NOMO-1 (cell line): Measurements from ENCODE around the gene USP40.

Experiments
- DNase-seq, 2 experiments: peaks; one replicate each; lab custom pipeline; 2025; ENCODE audit not compliant: unreplicated experiment in 2 of 2; lab: John Stamatoyannopoulos, UW

USP40 gene

GRCh38 chr2:233563663-233564430, 2.7 kb downstream of the USP40 start:
- peak; percentile 70 to 78 for DNase-seq

DNA sequence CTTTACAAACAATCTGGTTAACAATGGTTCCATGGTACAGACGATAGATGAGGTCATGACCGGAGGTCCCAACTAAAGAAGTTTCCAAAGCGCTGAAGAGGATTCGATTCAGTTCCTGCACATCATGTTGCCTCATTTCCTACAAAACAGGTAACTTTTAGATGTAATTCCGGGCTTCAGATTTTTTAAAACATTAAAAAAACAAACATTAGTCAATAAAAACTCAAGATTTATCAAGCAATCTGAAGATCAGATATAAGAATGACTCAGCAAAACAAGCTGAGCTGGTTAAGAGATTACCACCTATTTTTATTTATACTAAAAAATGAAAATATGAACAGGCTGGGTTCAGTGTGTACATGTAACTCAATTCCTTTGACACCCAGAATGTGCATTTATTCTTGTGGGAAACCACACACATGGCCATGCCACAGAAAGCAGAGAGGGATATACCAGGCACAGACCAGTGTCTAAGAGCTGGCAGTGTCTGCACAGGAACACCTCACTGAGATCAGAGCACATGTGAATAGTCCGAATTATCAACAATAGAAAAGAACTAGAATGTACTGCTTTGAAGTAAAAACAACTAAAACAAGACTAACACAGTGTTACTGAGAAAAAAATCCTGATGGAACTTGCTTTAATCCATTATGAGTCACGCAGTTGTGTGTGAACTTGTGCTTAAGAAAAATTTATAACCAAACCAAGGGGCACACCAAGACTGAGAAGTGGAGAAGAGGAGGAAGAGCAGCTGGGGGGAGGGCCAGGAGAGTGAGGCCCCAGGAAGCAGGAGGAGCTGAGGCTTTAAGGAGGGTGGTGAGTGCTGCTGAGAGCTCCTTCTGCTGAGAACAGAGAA, 9.5 kb downstream of the USP40 start:
- DNase-seq: peak; percentile 58 to 82

DNA sequence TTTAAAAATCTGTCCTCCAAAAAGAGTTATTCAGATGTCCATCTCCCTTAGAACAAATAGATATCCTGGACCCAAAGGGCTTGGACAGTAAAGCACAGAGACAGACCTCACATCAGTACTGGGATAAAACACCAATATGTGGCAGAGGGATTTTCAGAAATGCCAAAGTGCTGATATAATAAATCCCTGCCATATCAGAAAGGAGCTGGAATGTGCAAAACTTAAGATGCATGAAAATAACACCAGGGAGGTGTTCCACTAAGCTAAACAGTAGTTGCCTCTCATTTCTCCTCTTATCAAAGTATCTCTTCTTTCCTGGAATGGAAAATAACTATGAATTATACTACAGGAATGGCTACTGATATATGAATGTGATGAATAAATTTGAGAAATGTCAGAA, 13.2 kb downstream of the USP40 start:
- DNase-seq: no peak

GRCh38 chr2:233551491-233551890, 15.1 kb downstream of the USP40 start:
- no peak for DNase-seq

DNA sequence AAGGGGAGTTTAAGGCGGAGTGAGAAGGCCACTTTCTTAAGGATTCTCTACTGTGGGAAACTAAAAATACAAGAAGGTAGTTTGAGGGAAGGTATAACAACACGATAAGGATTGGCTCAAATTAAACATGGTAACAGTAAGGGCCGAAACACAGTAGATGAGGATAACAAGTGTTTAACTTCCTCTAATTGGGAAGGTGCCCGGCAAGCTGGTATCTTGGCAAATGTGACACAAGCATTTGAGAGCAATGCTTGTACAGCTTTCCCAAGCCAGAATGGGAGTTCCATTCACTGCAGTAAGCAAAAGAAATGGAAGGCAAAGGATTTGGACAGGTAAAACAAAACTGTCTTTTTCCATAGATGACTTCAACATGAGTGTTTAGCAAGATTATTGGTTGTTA, 19.8 kb downstream of the USP40 start:
- DNase-seq: no peak

GRCh38 chr2:233546101-233546500, 20.5 kb downstream of the USP40 start:
- no peak for DNase-seq

- no peak for DNase-seq
Measured at GRCh38 chr2:233544200-233544610, 22.4 kb downstream of the USP40 start.

DNA sequence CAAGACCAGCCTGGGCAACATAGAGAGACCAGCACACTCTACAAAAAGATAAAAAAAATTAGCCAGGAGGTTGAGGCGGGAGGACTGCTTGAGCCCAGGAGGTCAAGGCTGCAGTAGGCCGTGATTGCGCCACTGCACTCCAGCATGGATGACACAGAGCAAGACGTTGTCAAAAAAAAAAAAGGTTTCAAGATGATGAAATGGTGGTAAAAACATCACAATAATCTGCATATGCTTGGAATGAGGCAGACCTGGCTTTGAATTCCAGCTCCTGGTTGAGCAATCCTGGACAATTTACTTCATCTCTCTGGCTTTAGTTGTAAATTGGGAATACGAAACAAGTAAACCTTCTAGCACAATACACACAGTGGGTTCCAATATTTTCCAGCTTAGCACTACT, 24.1 kb downstream of the USP40 start:
- no peak for DNase-seq

DNA sequence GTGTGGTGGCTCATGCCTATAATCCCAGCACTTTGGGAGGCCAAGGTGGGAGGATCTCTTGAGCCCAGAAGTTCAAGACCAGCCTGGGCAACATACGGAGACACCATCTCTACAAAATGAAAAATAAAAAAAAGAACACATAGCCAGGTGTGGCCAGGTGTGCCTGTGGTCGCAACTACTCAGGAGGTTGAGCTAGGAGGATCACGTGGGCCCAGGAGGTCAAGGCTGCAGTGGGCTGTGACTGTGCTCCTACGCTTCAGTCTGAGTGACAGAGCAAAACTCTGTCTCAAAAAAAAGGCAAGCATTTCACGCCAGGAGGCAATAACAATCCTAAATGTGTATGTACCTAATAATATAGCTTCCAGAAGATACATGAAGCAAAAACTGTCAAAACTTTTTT, 27.8 kb downstream of the USP40 start:
- no peak for DNase-seq

DNA sequence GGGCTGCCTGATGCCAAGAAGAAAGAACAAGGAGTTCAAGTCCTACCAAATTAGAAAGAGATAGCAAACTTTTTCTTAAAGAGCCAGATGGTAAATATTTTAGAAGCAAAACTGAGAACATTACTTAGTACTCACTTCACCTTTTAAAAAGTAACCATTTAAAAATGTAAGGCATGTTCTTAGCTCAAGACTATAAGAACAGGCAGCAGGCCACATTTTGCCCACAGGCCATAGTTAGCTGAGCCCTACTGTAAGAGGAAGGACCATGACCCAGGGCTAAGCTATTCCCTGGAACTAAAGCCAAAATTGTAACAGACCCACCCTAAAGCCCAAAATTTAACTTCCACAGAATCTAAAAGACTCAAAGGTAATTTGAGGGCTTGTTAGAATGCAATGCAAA, 31.3 kb downstream of the USP40 start:
- DNase-seq: no peak

- no peak for DNase-seq
Measured at GRCh38 chr2:233532971-233533370, 33.6 kb downstream of the USP40 start.

DNA sequence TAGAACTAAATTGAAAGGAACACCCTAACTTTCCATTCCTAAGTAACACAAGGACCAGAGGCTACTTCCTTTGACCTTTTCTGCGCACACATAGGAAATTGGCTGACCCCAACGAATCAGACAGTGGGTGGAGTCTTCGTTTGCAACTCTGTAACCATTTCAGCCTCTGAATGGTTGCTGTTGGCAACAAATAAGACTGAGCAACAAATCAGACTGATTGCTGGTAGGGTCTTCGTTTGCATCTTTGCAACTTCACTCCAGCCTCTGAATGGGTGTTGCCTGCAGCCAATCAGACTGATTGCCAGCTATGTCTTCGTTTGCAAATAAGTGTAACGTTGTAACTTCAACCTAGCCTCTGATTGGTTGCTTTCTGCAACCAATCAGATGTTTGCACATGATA, 34.6 kb downstream of the USP40 start:
- DNase-seq: no peak

DNA sequence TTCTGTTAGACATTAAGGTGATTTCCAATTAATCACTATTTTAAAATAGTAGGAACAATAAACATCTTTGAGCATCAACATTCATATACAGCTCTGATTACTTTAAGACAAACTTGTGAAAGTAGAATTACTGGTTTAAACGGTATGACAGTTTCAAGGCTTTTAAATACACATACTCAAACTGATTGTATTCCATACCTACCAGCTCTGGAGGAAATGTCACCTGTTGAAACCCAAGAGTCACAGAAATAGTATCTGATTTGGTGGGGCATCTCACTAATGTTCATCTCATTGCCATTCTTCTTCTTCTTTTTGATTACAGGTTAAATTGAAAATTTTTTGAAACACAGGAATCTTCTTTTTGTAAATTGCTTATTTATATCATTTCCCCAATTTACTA, 36.2 kb downstream of the USP40 start:
- DNase-seq: no peak

- no peak for DNase-seq
Measured at GRCh38 chr2:233528182-233528581, 38.4 kb downstream of the USP40 start.

DNA sequence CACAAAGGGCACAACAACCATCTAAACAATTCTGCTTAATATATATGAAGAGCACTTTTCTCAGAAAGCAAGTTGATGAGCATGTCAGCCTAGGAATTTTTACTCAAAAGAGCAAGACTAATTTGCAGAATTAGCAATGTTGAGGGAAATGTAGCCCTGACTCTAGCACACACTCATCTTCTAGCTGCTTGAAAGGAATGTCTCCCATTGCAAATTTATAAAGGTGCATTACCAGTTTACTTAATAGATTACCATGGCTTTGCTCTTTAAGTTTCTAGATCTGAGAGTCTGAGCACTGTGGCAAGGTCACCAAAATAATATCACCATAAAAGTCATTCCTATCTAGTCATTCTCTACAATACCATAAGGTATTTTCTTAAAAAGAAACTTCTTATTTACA, 40.8 kb downstream of the USP40 start:
- DNase-seq: no peak

GRCh38 chr2:233519787-233520611, 46.6 kb downstream of the USP40 start:
- DNase-seq: peak in 1 of 2 experiments; percentile 45

DNA sequence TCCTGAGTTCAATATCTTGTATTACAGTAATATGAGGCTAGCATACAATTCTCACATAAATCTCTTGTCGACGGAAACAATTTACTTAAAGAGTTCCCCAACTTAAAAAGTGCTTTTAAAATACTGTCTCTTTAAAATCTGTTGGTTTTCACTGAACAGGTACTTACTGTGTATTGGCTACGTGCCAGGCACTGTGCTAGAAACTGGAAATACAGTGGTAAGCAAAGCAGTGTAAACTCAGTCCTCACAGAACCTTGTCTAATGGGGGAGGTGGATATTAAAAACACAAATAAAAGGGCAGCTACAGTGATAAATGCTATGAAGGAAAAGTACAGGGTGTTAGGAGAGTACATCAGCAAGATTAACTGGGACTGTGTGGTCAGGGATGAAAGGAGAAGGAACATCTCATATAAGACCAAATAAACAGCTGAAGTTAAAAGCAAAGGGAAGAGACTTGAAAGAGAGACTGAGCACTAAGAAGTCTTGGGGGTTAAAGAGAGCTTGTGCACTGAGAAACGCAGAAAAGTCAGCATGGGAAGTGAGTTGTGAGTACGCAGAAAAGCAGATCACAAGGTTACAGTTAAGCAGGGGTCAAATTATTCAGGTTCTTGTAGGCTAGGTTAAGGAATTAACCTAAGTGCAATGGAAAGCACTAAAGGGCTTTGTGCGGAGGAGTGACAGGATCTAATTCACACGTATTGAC, 52.5 kb downstream of the USP40 start:
- no peak for DNase-seq

DNA sequence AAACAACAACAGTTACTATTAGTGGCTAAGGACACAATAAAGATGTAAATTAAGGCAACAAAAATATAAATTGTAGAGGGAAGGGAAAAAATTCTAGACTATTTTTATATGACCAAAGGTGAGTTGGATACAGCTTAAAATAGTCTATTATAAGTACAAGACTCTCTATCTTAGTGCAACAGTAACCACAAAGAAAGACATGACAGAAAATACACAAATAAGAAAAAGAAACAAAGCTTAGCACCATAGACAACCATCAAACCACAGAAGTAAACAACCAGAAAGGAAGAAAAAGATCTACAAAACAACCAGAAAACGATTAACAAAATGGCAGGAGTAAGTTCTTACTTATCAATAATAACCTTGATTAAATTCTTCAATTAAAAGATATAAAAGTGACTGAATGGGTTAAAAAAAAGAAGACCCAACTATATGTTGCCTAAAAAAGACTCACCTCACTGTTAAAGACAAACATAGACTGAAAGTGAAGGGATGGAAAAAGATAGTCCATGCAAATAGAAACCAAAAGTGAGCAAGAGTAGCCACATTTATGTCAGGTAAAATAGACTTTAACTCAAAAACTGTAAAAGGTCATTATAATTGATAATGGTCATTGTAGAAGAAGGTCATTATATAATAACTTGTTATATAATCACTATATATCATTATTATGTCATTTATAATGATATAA, 62.5 kb downstream of the USP40 start:
- no peak for DNase-seq

- DNase-seq: no peak
Measured at GRCh38 chr2:233503481-233503880, 63.1 kb downstream of the USP40 start.
